Frontal cortex (tissue), 4 donors: Measurements from ENCODE around the gene SLC35E2B. TPM values are rescaled to one million over a fixed set of nuclear protein-coding genes. Genes with fewer than 3 reads are reported as not detected.

Source experiments
- DNase-seq, 2 donors: peaks; one replicate each; pipeline ENCODE4 v3.0.0; 2012; ENCODE audit warnings: low spot score in 2 of 2
- FAIRE-seq: peaks from 2 replicates; lab custom pipeline; 2012; peaks lifted over from hg19 to GRCh38; lab: Jason Lieb, UNC
- total RNA-seq: library from RNA; depleted of rRNA; stranded (reverse); fragments of >200 nt; gene quantifications from one replicate; pipeline ENCODE4 v1.2.3, GENCODE V29; 2014
- donor health status: control.
- donor health status: control.
- donor health status: control.

Gene SLC35E2B
- total RNA-seq, 1 donor from 2014 or later = 54.6 TPM

DNA sequence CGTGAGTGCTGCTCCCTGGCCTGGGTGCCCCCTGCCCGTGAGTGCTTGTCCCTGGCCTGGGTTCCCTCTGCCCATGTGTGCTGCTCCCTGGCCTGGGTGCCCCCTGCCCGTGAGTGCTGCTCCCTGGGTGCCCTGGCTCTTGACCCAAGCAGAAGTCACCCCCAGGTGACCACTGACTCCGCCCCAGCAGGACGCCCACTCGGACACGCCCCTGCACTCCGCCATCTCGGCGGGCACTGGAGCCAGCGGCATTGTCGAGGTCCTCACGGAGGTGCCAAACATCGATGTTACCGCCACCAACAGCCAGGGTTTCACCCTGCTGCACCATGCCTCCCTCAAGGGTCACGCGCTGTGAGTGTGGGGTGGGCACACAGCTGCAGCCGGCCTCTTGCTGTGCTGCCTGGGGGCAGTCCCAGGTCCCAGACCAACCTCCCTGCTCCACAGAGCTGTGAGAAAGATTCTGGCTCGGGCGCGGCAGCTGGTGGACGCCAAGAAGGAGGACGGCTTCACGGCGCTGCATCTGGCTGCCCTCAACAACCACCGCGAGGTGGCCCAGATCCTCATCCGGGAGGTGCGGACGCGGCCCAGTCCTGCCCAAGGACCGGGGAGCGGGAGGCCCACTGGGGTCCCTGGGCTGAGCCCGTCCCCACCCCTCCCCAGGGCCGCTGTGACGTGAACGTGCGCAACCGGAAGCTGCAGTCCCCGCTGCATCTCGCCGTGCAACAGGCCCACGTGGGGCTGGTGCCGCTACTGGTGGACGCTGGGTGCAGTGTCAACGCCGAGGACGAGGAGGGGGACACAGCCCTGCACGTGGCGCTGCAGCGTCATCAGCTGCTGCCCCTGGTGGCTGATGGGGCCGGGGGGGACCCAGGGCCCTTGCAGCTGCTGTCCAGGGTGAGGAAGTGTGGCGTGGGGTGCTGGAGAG, 64.5 kb downstream of the SLC35E2B start:
- FAIRE-seq (no peak), DNase-seq (no peak)

GRCh38 chr1:1627261-1627828, 65.2 kb downstream of the SLC35E2B start:
- DNase-seq (no peak), FAIRE-seq (no peak)

DNA sequence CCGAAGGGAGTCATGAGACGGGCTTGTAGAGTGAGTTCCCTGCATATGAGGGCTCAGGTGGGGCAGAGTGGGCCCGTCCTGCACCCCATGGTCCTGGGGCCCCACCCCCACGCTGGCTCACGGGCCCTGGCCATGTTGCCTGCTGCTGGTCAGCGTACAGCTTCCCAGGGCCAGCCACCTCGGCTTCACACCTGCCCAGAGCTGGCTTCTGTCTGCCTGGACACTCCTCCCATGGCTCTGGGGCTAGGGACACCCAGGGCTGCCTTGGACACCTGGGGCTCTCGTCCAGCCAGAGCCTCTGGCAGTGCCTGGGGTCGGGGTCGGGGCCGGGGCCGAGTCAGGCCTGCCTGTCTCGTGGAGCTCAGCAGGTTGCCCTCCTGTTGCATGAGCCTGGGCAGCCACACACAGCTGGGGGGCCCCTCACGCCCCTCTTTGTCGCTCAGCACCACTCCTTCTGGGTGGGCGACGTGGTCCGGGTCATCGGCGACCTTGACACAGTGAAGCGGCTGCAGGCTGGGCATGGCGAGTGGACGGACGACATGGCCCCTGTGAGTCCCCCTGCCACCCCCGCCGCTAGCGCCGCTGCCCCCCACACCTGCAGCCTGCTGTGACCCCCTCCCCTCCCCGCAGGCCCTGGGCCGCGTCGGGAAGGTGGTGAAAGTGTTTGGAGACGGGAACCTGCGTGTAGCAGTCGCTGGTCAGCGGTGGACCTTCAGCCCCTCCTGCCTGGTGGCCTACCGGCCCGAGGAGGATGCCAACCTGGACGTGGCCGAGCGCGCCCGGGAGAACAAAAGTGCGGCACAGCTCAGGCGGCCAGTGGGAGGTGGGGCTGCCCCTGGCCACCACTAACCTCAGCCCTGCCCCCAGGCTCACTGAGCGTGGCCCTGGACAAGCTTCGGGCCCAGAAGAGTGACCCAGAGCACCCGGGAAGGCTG, 66.1 kb downstream of the SLC35E2B start:
- FAIRE-seq = no peak

GRCh38 chr1:1625824-1626206, 66.8 kb downstream of the SLC35E2B start:
- no peak for FAIRE-seq

More for the DNA sequence above, 66.1 kb downstream of the SLC35E2B start:
- DNase-seq = no peak

DNA sequence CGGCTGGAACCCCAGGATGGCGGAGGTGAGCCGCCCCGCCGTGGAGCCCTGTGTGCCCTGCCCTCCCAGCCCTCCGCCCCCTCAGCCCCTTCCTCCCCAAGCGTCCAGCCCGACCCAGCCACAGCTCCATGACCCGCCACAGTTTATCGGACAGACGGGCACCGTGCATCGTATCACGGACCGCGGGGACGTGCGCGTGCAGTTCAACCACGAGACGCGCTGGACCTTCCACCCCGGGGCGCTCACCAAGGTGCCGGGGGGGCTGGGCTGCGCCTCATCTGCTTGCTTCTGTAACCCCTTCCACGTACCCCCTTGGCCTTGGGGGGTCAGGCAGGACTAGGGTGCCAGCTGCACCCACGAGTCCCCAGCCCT, 67.2 kb downstream of the SLC35E2B start:
- DNase-seq (no peak), FAIRE-seq (no peak)

More at GRCh38 chr1:1625824-1626206, 66.8 kb downstream of the SLC35E2B start:
- DNase-seq = no peak

DNA sequence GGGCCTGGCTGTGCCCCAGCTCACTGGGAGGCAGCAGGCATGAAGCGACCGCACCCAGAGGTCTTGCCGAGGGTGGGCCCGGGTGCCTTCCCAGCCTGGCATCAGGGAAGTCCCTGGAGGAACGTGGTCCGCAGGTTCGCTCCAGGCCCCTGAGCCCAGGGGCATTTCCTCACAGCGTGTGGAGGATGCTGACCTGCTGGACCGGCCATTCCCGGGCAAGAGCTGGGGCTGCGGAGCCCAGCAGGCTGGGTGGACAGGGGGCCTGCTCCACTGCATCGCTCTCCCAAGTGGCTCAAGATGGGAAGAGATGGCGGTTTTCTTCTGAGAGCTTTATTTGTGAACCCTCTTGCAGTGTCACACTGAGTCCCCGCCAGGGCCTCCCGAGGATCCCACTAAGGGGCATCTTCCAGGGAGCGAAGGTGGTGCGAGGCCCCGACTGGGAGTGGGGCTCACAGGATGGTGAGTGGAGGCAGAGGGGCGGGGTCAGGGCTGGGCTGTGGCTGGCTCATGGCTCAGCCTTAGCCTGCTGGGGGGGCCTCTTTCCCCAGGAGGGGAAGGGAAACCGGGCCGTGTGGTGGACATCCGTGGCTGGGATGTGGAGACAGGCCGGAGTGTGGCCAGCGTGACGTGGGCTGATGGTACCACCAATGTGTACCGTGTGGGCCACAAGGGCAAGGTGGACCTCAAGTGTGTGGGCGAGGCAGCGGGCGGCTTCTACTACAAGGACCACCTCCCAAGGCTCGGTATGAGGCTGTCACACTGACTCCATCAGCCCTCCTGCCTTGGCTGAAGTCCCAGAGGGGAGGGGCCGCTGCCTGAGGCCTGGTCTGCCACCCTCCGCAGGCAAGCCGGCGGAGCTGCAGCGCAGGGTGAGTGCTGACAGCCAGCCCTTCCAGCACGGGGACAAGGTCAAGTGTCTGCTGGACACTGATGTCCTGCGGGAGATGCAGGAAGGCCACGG, 67.9 kb downstream of the SLC35E2B start:
- FAIRE-seq (no peak), DNase-seq (no peak)

DNA sequence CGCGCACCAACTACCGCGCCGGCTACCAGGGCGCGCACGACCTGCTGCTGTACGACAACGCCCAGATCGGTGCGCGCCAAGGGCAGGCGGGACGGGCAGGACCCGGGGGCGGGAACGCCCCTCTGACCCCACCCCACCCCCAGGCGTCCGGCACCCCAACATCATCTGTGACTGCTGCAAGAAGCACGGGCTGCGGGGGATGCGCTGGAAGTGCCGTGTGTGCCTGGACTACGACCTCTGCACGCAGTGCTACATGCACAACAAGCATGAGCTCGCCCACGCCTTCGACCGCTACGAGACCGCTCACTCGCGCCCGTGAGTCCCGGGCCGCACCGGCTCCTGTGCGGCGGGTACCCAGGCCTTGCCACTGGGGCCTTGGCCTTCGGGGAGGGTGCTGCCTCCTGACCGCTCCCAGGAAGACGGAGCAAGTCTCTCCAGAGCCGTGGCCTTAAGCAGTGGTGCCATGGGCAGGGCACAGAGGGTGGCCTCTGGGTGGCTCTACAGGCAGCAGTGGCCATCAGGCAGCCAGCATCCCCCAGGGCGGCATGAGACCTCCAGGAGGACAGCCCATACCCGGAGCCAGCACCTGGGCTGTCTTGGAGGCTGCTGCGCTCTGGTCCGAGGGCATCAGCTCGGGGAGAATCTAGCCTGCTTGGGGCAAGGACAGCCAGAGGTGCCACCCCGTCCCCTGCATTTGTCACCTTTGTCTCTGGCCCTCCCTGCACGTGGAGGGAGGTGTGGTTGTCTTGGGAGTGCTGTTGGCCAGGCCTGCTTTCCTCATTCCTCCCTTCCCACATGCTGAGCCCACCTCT, 68.8 kb downstream of the SLC35E2B start:
- no peak for DNase-seq
- no peak for FAIRE-seq

DNA sequence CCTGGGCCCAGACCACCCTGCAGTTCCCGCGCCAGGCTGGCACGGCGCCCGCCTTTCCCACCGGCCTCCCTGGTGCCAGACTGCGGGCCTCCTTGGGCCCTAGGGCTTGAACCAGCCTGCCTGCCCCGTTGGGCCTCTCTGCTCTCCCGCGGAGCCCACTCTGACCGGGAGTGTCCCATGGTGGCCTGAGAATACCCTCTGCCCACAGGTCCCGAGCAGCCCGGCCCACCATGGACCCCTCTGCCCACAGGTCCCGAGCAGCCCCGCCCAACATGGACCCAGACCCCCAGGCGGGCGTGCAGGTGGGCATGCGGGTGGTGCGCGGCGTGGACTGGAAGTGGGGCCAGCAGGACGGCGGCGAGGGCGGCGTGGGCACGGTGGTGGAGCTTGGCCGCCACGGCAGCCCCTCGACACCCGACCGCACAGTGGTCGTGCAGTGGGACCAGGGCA, 69.4 kb downstream of the SLC35E2B start:
- no peak for DNase-seq
- FAIRE-seq = no peak

GRCh38 chr1:1622788-1623094, 69.9 kb downstream of the SLC35E2B start:
- DNase-seq = no peak
- no peak for FAIRE-seq

DNA sequence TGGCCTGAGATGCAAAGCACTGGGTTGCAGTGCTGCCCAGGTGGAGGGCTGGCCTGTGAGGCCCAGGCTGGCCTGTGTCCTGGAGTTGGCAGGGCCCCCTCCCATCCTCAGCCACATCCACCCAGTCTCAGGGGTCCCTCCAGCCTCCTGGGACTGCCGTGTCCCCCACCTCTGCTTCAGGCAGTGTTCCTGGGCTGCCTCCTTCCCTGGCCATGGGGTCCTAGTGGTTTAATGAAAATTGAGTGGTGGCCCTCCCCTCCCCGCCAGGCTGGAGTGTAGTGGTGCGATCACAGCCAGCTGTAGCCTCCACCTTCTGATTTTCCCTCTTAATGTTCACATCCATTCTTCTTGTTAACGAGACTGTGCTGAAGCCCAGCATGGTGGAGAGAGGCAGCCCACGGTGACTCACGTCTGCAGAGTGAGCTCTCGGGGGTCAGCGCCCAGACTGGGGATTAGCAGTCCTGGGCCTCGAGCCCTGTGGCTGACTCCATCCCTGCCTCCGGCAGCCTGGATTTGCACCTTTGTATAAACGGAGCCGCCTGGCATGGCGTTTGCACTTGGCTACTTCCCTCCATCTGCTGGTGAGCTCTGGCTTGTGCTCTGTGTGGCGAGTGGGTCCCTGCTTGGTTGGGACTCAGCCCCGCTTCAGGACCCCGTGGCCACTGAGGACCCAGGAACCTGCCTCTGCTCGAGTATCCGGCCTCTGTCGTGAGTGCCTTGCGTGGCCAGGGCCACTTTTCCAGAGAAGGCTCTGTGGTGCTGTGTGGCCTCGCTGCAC, 70.4 kb downstream of the SLC35E2B start:
- DNase-seq (no peak), FAIRE-seq (no peak)

DNA sequence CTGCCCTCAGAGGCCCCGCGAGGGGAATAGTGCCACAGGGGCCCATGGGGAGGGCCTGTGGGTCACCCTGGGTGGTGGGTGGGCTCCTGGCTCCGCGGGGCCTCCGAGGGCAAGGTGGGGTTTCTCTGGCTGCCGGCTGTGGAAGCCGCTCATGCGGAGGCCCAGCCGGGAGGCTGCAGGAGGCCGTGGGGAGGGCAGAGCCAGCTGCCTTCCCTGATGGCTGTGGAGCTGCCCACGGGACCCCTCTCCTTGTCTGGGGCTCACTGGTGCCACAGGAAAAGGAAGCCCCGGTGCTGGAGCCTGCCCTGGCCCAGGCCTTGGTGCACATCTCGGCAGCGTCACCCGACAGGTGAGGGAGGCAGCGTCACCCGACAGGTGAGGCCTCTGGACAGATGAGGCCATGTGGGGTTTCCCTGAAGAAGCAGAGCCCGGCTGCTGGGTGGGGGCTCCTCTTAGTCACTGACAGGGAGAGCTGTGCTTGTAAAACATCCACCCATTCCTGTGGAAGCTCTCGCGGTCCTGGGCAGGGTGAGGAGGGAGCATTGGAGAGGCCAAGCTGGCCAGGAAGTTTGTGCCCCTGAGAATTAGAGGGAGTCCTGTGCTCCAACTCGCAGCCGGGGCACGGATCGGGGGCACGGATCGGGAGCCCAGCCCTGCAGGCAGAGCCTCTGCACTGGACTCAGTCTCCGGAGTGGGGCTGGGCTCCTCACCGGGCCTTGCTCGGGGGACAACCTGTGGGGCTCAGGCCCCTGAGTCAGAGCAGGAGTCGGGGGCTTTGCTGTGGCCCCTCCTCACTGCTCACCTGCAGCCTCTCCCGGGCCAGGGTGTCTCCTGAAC, 71.2 kb downstream of the SLC35E2B start:
- FAIRE-seq (no peak), DNase-seq (no peak)

DNA sequence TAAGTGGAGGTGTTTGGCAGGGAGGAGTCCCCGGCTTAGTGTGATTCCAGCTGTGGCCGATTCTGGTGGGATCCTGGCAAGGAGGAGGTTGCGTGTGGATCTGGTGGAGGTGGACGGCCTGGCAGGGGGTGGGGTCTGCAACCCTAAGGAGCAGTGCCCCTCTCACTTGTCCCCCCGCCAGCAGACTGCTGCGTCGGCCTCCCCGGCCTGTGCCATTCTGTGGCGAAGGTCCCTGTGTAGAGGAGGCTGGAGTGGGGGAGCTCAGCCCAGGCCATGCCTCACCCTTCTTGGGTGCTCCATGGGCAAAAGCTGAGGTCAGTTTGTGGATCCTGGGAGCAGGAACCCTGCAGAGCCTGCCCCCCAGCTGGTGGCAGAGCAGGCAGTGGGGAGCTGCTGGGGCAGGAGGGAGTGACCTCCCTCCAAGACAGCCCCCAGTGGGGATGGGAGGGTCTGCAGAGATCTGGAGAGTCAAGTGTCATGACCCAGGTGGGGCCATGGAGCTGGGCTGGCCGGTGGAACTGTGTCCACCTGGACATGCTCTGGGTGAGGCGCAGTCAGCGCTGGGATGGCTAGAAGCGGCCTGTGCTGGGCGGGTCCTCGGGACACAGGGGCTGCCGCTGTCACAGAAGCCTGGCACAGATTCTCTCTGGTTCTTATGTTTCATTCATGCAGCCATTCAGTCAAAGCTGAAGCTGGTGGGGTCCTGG, 72.0 kb downstream of the SLC35E2B start:
- FAIRE-seq (no peak), DNase-seq (no peak)

DNA sequence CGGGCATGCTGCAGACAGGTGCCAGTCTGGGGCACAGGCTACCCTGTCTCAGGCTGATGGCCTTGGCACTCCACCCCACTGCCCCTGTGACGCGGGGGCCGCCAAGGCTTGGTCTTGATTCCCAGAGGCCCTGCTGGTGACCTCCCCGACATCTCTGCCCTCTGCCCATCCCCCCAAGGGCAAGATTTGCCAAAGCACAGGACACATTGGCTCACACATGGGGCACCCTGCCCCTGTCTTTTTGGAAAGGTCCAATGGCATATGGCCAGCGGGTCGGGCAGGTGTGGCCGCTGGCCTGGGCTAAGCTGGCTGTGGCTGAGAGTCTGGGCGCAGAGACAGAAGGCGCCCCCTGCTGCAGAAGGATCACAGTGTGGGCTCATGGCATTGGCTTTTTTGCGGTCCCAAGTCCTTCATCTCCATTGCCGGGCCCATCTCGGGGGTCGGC, 72.7 kb downstream of the SLC35E2B start:
- no peak for FAIRE-seq
- DNase-seq = no peak

GRCh38 chr1:1618396-1619068, 74.1 kb downstream of the SLC35E2B start:
- FAIRE-seq = no peak

DNA sequence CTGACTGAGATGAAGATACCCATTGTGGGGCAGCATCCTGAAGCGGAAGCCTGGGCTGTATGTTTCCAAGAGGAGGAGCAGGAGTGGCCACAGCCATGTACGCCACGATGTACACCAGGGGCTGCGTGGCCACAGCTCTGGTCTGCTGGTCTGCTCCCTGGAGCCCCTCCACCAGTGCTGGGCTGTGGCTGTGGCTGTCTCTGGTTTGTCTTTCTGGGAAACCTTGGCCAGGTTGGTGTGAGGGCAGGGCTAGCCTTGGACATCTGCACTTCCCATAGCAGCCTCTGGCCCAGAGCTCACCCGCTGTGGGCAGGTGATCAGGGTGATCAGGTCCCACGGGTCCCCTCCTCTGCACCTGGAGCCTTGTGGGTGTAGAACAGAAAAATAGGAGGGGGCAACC, 74.7 kb downstream of the SLC35E2B start:
- FAIRE-seq (no peak), DNase-seq (no peak)

More at GRCh38 chr1:1618396-1619068, 74.1 kb downstream of the SLC35E2B start:
- DNase-seq = no peak

DNA sequence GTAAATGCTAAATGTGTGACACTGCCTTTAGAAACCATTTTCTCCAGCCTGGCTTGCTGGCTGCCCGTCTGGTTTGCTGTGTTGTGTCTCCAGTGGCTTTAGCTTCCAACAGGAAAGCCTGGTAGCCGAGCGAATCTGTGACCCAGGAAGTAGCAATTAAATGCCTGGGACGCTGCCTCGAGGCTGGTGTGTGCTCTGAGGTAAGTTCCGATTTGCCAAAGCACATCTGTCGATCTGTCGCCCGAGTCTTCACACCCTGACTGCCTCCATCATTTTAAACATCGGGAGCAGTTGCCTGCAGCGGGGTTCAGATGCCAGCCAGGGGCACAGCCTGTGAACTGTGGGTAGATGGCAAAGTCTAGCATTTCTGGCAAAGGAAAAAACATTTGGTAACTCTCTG, 75.1 kb downstream of the SLC35E2B start:
- FAIRE-seq = no peak
- DNase-seq = no peak
